HCT116 (cell line): ENCODE results near the gene TSPAN11. TPM values are rescaled to one million over a fixed set of nuclear protein-coding genes. Genes with fewer than 3 reads are reported as not detected.

Experiments
- ATAC-seq: fragments of 200-7000 bp; cut with Tn5 transposase; 2 replicates; pipeline ENCODE4 v1.9.1; 2020; ENCODE audit warnings: mild to moderate bottlenecking, moderate library complexity
- BruUV-seq: library from RNA; stranded (reverse); fragments of 400-500 nt; replicated peaks from 2 replicates; lab custom pipeline; 2021; lab: Mats Ljungman, UMichigan
- CTCF ChIA-PET: fragments of 300-600 bp; sonication (Branson Sonifier 250); formaldehyde crosslinking; loops from one replicate; lab custom pipeline; 2021; ENCODE audit warnings: antibody characterized with exemption; lab: Charles Lee
- POLR2A ChIA-PET: fragments of 300-600, 350-600 bp; sonication (Branson Sonifier 250); formaldehyde crosslinking; loops from one replicate; lab custom pipeline; 2021; ENCODE audit warnings: antibody characterized with exemption; lab: Charles Lee
- RAD21 ChIA-PET, 2 experiments: fragments of 300-600 bp; sonication (Branson Sonifier 250); formaldehyde crosslinking; loops; one replicate each; lab custom pipeline; 2023; ENCODE audit warnings: low total read pairs in 2 of 2; ENCODE audit not compliant: uncharacterized antibody in 2 of 2, unreplicated experiment in 2 of 2, low non-redundant PET in 1 of 2; lab: Charles Lee
- DNase-seq: peaks from one replicate; pipeline ENCODE4 v3.0.0-alpha.2; 2010; ENCODE audit warnings: low read depth, low spot score
- H2AFZ ChIP-seq: fragments of 200-600 bp; shearing (Covaris generic), sonication (generic); 2 replicates; pipeline ENCODE4 v1.6.1; 2017; ENCODE audit warnings: low read depth, mixed run types, mixed read lengths, antibody characterized with exemption, low read length; ENCODE audit not compliant: poor library complexity, severe bottlenecking
- H3K27ac ChIP-seq: 2 replicates; pipeline ENCODE4 v1.5.1; 2012; ENCODE audit warnings: low read depth, low read length
- H3K27me3 ChIP-seq: fragments of 200-600 bp; sonication (generic); 2 replicates; pipeline ENCODE4 v1.6.1; 2016; ENCODE audit warnings: mixed run types, low read length, mixed read lengths; ENCODE audit not compliant: insufficient read depth
- H3K36me3 ChIP-seq, 2 experiments: fragments of 200-500 bp in 1 of 2; fragments of 200-600 bp in 1 of 2; sonication (Bioruptor generic) in 1 of 2; sonication (generic) in 1 of 2; 2 replicates each; pipeline versions ENCODE4 v1.5.1 to v1.6.1; 2014 to 2016; ENCODE audit warnings: low read length in 2 of 2, inconsistent platforms in 1 of 2, mixed read lengths in 1 of 2, mixed run types in 1 of 2; ENCODE audit not compliant: insufficient read depth in 2 of 2, control insufficient read depth in 1 of 2
- H3K4me1 ChIP-seq, 2 experiments: fragments of 200-600 bp in 1 of 2; sonication (generic) in 1 of 2; 2 replicates each; pipeline versions ENCODE4 v1.5.1 to v1.6.1; 2012 to 2017; ENCODE audit warnings: low read length in 2 of 2, inconsistent platforms in 1 of 2, mild to moderate bottlenecking in 1 of 2, mixed read lengths in 1 of 2, mixed run types in 1 of 2, moderate library complexity in 1 of 2; ENCODE audit not compliant: insufficient read depth in 2 of 2, control insufficient read depth in 1 of 2
- H3K4me2 ChIP-seq: fragments of 200-600 bp; sonication (generic); 2 replicates; pipeline ENCODE4 v1.6.1; 2017; ENCODE audit warnings: mixed run types, low read length, mixed read lengths
- H3K4me3 ChIP-seq, 2 experiments: fragments of 200-600 bp in 1 of 2; sonication (generic) in 1 of 2; replicated peaks in 1 of 2; 2 replicates each; pipeline ENCODE4 v1.5.1; 2011 to 2016; ENCODE audit warnings: low read length in 2 of 2, control low read depth in 1 of 2, low read depth in 1 of 2, mild to moderate bottlenecking in 1 of 2, mixed read lengths in 1 of 2, mixed run types in 1 of 2
- H3K79me2 ChIP-seq: fragments of 200-600 bp; sonication (generic); 2 replicates; pipeline ENCODE4 v1.6.1; 2017; ENCODE audit warnings: mild to moderate bottlenecking, mixed run types, low read length, moderate library complexity, mixed read lengths; ENCODE audit not compliant: insufficient read depth
- H3K9ac ChIP-seq: fragments of 200-600 bp; sonication (generic); 2 replicates; pipeline ENCODE4 v1.6.1; 2016; ENCODE audit warnings: low read length, mixed read lengths
- H3K9me2 ChIP-seq: fragments of 200-600 bp; sonication (generic), shearing (Covaris generic); 2 replicates; pipeline ENCODE4 v1.6.1; 2017; ENCODE audit warnings: mixed run types, mild to moderate bottlenecking, moderate library complexity; ENCODE audit not compliant: insufficient read depth
- H3K9me3 ChIP-seq, 2 experiments: fragments of 200-500 bp in 1 of 2; fragments of 200-600 bp in 1 of 2; sonication (Bioruptor generic) in 1 of 2; sonication (generic) in 1 of 2; 2 replicates each; pipeline ENCODE4 v1.6.1; 2014 to 2017; ENCODE audit warnings: low read length in 2 of 2, mixed read lengths in 2 of 2, inconsistent platforms in 1 of 2, low read depth in 1 of 2, mild to moderate bottlenecking in 1 of 2, mixed run types in 1 of 2, moderate library complexity in 1 of 2; ENCODE audit not compliant: control insufficient read depth in 1 of 2, insufficient read depth in 1 of 2
- H4K20me1 ChIP-seq: fragments of 200-600 bp; sonication (generic), shearing (Covaris generic); 2 replicates; pipeline ENCODE4 v1.6.1; 2017; ENCODE audit warnings: mixed run types, mild to moderate bottlenecking, moderate library complexity; ENCODE audit not compliant: insufficient read depth
- ATF3 ChIP-seq: IDR thresholded peaks from 2 replicates; pipeline ENCODE4 v1.6.1; 2012
- CEBPB ChIP-seq: IDR thresholded peaks from 2 replicates; pipeline ENCODE4 v1.6.1; 2012; ENCODE audit warnings: low read depth
- EGR1 ChIP-seq: IDR thresholded peaks from 2 replicates; pipeline ENCODE4 v1.6.1; 2012; ENCODE audit warnings: low read depth
- EZH2 ChIP-seq: fragments of 200-600 bp; sonication (generic); IDR thresholded peaks from 2 replicates; pipeline ENCODE4 v1.6.1; 2017; ENCODE audit warnings: antibody characterized with exemption, mixed run types
- EZH2phosphoT487 ChIP-seq: fragments of 200-600 bp; IDR thresholded peaks from 2 replicates; pipeline ENCODE4 v1.6.1; 2018; ENCODE audit warnings: antibody characterized with exemption, borderline replicate concordance
- JUND ChIP-seq: IDR thresholded peaks from 2 replicates; pipeline ENCODE4 v1.6.1; 2012
- POLR2A ChIP-seq: IDR thresholded peaks from 2 replicates; pipeline ENCODE4 v1.7.0; 2011; ENCODE audit warnings: borderline replicate concordance; ENCODE audit not compliant: insufficient read depth, insufficient read length; ENCODE audit errors: extremely low read depth
- POLR2AphosphoS5 ChIP-seq: IDR thresholded peaks from 2 replicates; pipeline ENCODE4 v1.6.1; 2011; ENCODE audit warnings: mild to moderate bottlenecking, low read depth, low read length, moderate library complexity
- REST ChIP-seq: IDR thresholded peaks from 2 replicates; pipeline ENCODE4 v1.6.1; 2012; ENCODE audit warnings: low read depth
- SIN3A ChIP-seq: IDR thresholded peaks from 2 replicates; pipeline ENCODE4 v1.6.1; 2012; ENCODE audit warnings: low read depth
- SP1 ChIP-seq: IDR thresholded peaks from 2 replicates; pipeline ENCODE4 v1.6.1; 2012; ENCODE audit warnings: low read depth
- SRF ChIP-seq: IDR thresholded peaks from 2 replicates; pipeline ENCODE4 v1.6.1; 2012; ENCODE audit warnings: low read depth
- TCF7L2 ChIP-seq: IDR thresholded peaks from 2 replicates; pipeline ENCODE4 v1.7.0; 2011; ENCODE audit warnings: borderline replicate concordance, inconsistent platforms; ENCODE audit not compliant: insufficient read depth, insufficient read length; ENCODE audit errors: extremely low read depth
- YY1 ChIP-seq: IDR thresholded peaks from 2 replicates; pipeline ENCODE4 v1.6.1; 2011; ENCODE audit warnings: low read length, low read depth, moderate library complexity, mild to moderate bottlenecking; ENCODE audit not compliant: insufficient replicate concordance; ENCODE audit errors: extremely low read depth
- ZFX ChIP-seq: fragments of 450-650 bp; IDR thresholded peaks from 2 replicates; pipeline ENCODE4 v1.6.1; 2017
- intact Hi-C: fragments of 100-400 bp; cut with micrococcal nuclease; formaldehyde crosslinking; loops from 2 replicates; pipeline ENCODE4 v1.10.0; 2022
- total RNA-seq: library from RNA; stranded (reverse); gene quantifications from one replicate; pipeline ENCODE4 v1.2.1, GENCODE V29; 2021; ENCODE audit not compliant: unreplicated experiment
- TF ChIP-seq, protein P1 (sequence below): IDR thresholded peaks from 2 replicates; pipeline ENCODE4 v1.6.1; 2011; ENCODE audit warnings: mild to moderate bottlenecking, low read length, moderate library complexity; ENCODE audit not compliant: insufficient replicate concordance; ENCODE audit errors: extremely low read depth

TSPAN11 gene
- total RNA-seq, 1 experiment from 2014 or later: not detected

DNA sequence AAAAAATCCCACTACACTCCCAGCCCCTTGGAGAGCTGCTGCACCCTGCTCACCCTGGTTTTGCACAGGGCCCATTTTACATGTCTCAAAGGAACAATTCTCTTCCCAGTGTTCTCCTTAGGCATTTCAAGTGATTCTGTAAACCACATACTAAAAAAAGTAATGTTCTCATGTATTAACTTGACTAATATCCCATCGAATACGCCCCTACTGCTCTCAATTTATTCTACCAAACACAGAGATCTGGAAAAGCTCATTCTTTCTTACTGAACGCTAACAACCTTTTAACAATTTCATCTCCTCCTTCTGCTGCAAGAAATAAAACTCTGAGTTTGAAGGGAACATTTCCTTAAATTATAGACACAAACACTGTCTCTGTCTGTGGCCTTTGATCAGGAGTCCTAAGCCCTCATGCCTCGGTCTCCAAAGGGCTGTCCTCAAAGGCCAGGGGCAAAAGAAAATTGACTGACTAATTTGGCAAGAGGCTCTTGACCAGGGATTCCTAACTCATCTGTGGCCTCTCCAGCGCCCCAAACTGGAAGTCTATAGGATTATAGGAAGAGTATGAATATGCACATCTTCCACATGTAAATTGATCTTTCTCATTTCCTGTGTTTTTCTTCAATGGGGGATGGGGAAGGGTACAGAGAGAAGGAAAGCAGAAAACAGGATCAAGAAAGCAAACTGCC is 17.1 kb upstream of the TSPAN11 start:
- no peak overlapping the region for H3K4me3 ChIP-seq
- ChIA-PET CTCF (no interaction called here), RAD21 (no interaction called here), POLR2A (no interaction called here)
- H3K36me3 ChIP-seq: no peaks in the 10 kb centered on the region
- no peaks in the 10 kb centered on the region for H3K79me2 ChIP-seq
- no peaks in the 10 kb centered on the region for H3K27me3 ChIP-seq
- no peak overlapping the region for H3K4me2 ChIP-seq
- H4K20me1 ChIP-seq: no peaks in the 10 kb centered on the region
- H3K9me2 ChIP-seq: no peaks in the 10 kb centered on the region
- H3K9me3 ChIP-seq: no peaks in the 10 kb centered on the region
- no TSS peak for BruUV-seq
- no peak overlapping the region for H3K27ac ChIP-seq
- no peak overlapping the region for H3K9ac ChIP-seq
- H3K4me1 ChIP-seq: no peaks in the 10 kb centered on the region
- no peak for DNase-seq
- ATAC-seq: no peak
- no peak overlapping the region for H2AFZ ChIP-seq
- intact Hi-C loops: no loop called here
- TF ChIP-seq POLR2AphosphoS5: no peak
- TF ChIP-seq SRF: no peak
- TF ChIP-seq, protein P1, sequence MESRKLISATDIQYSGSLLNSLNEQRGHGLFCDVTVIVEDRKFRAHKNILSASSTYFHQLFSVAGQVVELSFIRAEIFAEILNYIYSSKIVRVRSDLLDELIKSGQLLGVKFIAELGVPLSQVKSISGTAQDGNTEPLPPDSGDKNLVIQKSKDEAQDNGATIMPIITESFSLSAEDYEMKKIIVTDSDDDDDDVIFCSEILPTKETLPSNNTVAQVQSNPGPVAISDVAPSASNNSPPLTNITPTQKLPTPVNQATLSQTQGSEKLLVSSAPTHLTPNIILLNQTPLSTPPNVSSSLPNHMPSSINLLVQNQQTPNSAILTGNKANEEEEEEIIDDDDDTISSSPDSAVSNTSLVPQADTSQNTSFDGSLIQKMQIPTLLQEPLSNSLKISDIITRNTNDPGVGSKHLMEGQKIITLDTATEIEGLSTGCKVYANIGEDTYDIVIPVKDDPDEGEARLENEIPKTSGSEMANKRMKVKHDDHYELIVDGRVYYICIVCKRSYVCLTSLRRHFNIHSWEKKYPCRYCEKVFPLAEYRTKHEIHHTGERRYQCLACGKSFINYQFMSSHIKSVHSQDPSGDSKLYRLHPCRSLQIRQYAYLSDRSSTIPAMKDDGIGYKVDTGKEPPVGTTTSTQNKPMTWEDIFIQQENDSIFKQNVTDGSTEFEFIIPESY: no peak
- TF ChIP-seq EGR1: no peak
- TF ChIP-seq TCF7L2: no peak
- TF ChIP-seq YY1: no peak
- TF ChIP-seq POLR2A: no peak
- TF ChIP-seq ZFX: no peak

- Histone ChIP-seq H3K4me3 (no peak overlapping the region), H4K20me1 (no peaks in the 10 kb centered on the region), H3K4me1 (no peaks in the 10 kb centered on the region), H3K9me2 (no peaks in the 10 kb centered on the region), H3K36me3 (no peaks in the 10 kb centered on the region), H3K27me3 (no peaks in the 10 kb centered on the region), H3K9me3 (no peaks in the 10 kb centered on the region), H3K79me2 (no peaks in the 10 kb centered on the region), H3K4me2 (no peak overlapping the region), H3K9ac (no peak overlapping the region), H2AFZ (no peak overlapping the region), H3K27ac (no peak overlapping the region)
- DNase-seq (no peak), ATAC-seq (no peak)
- intact Hi-C loops: no loop called here
- RAD21 ChIA-PET: no interaction called here
- CTCF ChIA-PET: no interaction called here
- POLR2A ChIA-PET: no interaction called here
- BruUV-seq: no TSS peak
- TF ChIP-seq SIN3A (no peak), EZH2phosphoT487 (no peak), JUND (no peak), EGR1 (no peak), EZH2 (no peak), ATF3 (no peak), CEBPB (no peak), POLR2AphosphoS5 (no peak), REST (no peak), POLR2A (no peak), SP1 (no peak)
Observed at GRCh38 chr12:30910038-30910350, 16.6 kb upstream of the TSPAN11 start.
